Neural progenitor cell (in vitro differentiated cells): Measurements from ENCODE around the gene GMCL1.
A peak's percentile ranks its signal among the peaks of the same experiment; 100 is the strongest.

ENCODE experiments used
- CTCF ChIP-seq: fragments of 200-600 bp; sonication (generic); IDR thresholded peaks from 2 replicates; pipeline ENCODE4 v1.5.1; 2017; ENCODE audit warnings: antibody characterized with exemption, mild to moderate bottlenecking
- EZH2 ChIP-seq: fragments of 200-600 bp; sonication (generic); IDR thresholded peaks from 2 replicates; pipeline ENCODE4 v1.6.1; 2017; ENCODE audit warnings: antibody characterized with exemption, mild to moderate bottlenecking, moderate library complexity
- EZH2phosphoT487 ChIP-seq: fragments of 200-600 bp; sonication (generic); IDR thresholded peaks from 2 replicates; pipeline ENCODE4 v1.6.1; 2017; ENCODE audit warnings: antibody characterized with exemption

GRCh38 chr2:69914950-69915945 lies 85.8 kb downstream of the GMCL1 start, which contains the start of gene MXD1:
- TF ChIP-seq EZH2phosphoT487 (no peak), CTCF (no peak), EZH2 (peak; percentile 23)
